DND-41 (cell line): ENCODE data around the gene CTLA4.

Experiments used
- ATAC-seq: fragments of 200-7000 bp; cut with Tn5 transposase; 3 replicates; pipeline ENCODE4 v1.9.1; 2021; ENCODE audit warnings: low read depth; ENCODE audit not compliant: insufficient read depth
- DNase-seq: peaks from one replicate; pipeline ENCODE4 v3.0.0-alpha.2; 2020
- H2AFZ ChIP-seq: 2 replicates; pipeline ENCODE4 v1.6.0; 2012; ENCODE audit warnings: low read depth, low read length
- H3K27ac ChIP-seq: 2 replicates; pipeline ENCODE4 v1.5.1; 2012; ENCODE audit warnings: low read length, inconsistent platforms
- H3K27me3 ChIP-seq: fragments of 200-600 bp; sonication (generic); 2 replicates; pipeline ENCODE4 v1.6.0; 2012; ENCODE audit warnings: low read length, mild to moderate bottlenecking, inconsistent platforms; ENCODE audit not compliant: insufficient read depth, poor library complexity
- H3K36me3 ChIP-seq: 2 replicates; pipeline ENCODE4 v1.5.1; 2012; ENCODE audit warnings: low read length, inconsistent platforms; ENCODE audit not compliant: insufficient read depth
- H3K4me1 ChIP-seq: 2 replicates; pipeline ENCODE4 v1.5.1; 2012; ENCODE audit warnings: mild to moderate bottlenecking, low read length; ENCODE audit not compliant: insufficient read depth
- H3K4me2 ChIP-seq: 2 replicates; pipeline ENCODE4 v1.6.0; 2012; ENCODE audit warnings: mild to moderate bottlenecking, moderate library complexity, low read length, inconsistent platforms; ENCODE audit not compliant: insufficient read depth
- H3K4me3 ChIP-seq, 2 experiments: fragments of 200-600 bp in 1 of 2; shearing (Covaris generic) in 1 of 2; 2 replicates each; pipeline ENCODE4 v1.5.1; 2012 to 2016; ENCODE audit warnings: inconsistent platforms in 2 of 2, low read length in 2 of 2, mild to moderate bottlenecking in 2 of 2, low read depth in 1 of 2, moderate library complexity in 1 of 2
- H3K79me2 ChIP-seq: 2 replicates; pipeline ENCODE4 v1.6.0; 2012; ENCODE audit warnings: low read length, inconsistent platforms; ENCODE audit not compliant: insufficient read depth
- H3K9ac ChIP-seq: 2 replicates; pipeline ENCODE4 v1.6.0; 2012; ENCODE audit warnings: low read depth, mild to moderate bottlenecking, inconsistent platforms, low read length, moderate library complexity
- H3K9me3 ChIP-seq: 2 replicates; pipeline ENCODE4 v1.5.1; 2012; ENCODE audit warnings: low read length, moderate library complexity, mild to moderate bottlenecking, inconsistent platforms; ENCODE audit not compliant: insufficient read depth, severe bottlenecking
- H4K20me1 ChIP-seq: 2 replicates; pipeline ENCODE4 v1.6.0; 2012; ENCODE audit warnings: low read length; ENCODE audit not compliant: insufficient read depth
- CTCF ChIP-seq: IDR thresholded peaks from 2 replicates; pipeline ENCODE4 v1.5.1; 2012; ENCODE audit warnings: borderline replicate concordance, low read length, moderate library complexity, mild to moderate bottlenecking; ENCODE audit not compliant: poor library complexity, severe bottlenecking; ENCODE audit errors: extremely low read depth
- EZH2 ChIP-seq: IDR thresholded peaks from 3 replicates; pipeline ENCODE4 v1.6.1; 2012; ENCODE audit warnings: borderline replicate concordance, low read depth, mild to moderate bottlenecking, moderate library complexity, low read length, inconsistent platforms; ENCODE audit not compliant: severe bottlenecking

Gene CTLA4

DNA sequence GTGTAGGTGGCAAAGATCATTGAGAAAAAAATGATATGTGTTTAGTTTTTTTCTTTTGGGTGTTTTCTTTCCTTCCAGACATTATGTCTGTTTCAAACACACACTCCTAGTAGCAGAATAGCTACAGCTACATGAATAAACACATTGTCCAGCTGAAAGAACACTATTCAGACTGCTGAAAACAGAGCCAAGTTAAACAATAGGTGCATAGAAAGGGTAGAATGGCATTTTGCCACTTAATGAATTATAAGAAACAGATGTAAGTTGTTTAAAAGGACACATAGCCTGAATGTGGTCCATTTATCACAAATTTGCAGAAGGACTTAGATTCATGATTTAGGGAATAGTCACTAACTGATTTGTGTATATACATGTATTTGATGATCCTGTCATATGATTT is 20.1 kb downstream of the CTLA4 start:
- Histone ChIP-seq H3K9ac (no peak overlapping the region), H4K20me1 (no peaks in the 10 kb centered on the region), H3K4me1 (no peaks in the 10 kb centered on the region), H3K36me3 (no peaks in the 10 kb centered on the region), H3K79me2 (no peaks in the 10 kb centered on the region), H3K27me3 (no peaks in the 10 kb centered on the region), H3K4me2 (no peak overlapping the region), H2AFZ (no peak overlapping the region), H3K9me3 (no peaks in the 10 kb centered on the region), H3K27ac (no peak overlapping the region), H3K4me3 (no peak overlapping the region)
- ATAC-seq (no peak), DNase-seq (no peak)
- TF ChIP-seq CTCF (no peak), EZH2 (no peak)

GRCh38 chr2:203889542-203889941 is 22.0 kb downstream of the CTLA4 start:
- no peak for TF ChIP-seq CTCF
- TF ChIP-seq EZH2 = no peak
- ATAC-seq = no peak
- no peaks in the 10 kb centered on the region for H3K36me3 ChIP-seq

GRCh38 chr2:203889944-203890343 is 22.4 kb downstream of the CTLA4 start:
- Histone ChIP-seq H3K36me3 (no peaks in the 10 kb centered on the region), H3K27ac (no peak overlapping the region), H3K27me3 (no peaks in the 10 kb centered on the region), H3K9ac (no peak overlapping the region), H3K79me2 (no peaks in the 10 kb centered on the region), H4K20me1 (no peaks in the 10 kb centered on the region), H3K9me3 (no peaks in the 10 kb centered on the region), H3K4me2 (no peak overlapping the region), H3K4me1 (no peaks in the 10 kb centered on the region), H2AFZ (no peak overlapping the region), H3K4me3 (no peak overlapping the region)
- DNase-seq (no peak), ATAC-seq (no peak)
- no peak for TF ChIP-seq EZH2
- TF ChIP-seq CTCF = no peak

More at GRCh38 chr2:203889542-203889941, 22.0 kb downstream of the CTLA4 start:
- no peaks in the 10 kb centered on the region for H3K27me3 ChIP-seq
- H3K79me2 ChIP-seq = no peaks in the 10 kb centered on the region
- H4K20me1 ChIP-seq = no peaks in the 10 kb centered on the region
- no peak overlapping the region for H3K4me2 ChIP-seq
- no peak overlapping the region for H3K27ac ChIP-seq
- H3K4me1 ChIP-seq = no peaks in the 10 kb centered on the region
- H2AFZ ChIP-seq = no peak overlapping the region
- no peaks in the 10 kb centered on the region for H3K9me3 ChIP-seq
- H3K4me3 ChIP-seq = no peak overlapping the region
- no peak overlapping the region for H3K9ac ChIP-seq
- no peak for DNase-seq

GRCh38 chr2:203890733-203891132 is 23.2 kb downstream of the CTLA4 start:
- Histone ChIP-seq H3K36me3 (no peaks in the 10 kb centered on the region), H3K27ac (no peak overlapping the region), H3K4me1 (no peaks in the 10 kb centered on the region), H3K9ac (no peak overlapping the region), H2AFZ (no peak overlapping the region), H3K27me3 (no peaks in the 10 kb centered on the region), H3K4me2 (no peak overlapping the region), H4K20me1 (no peaks in the 10 kb centered on the region), H3K9me3 (no peaks in the 10 kb centered on the region), H3K79me2 (no peaks in the 10 kb centered on the region), H3K4me3 (no peak overlapping the region)
- no peak for DNase-seq
- no peak for ATAC-seq
- TF ChIP-seq EZH2 (no peak), CTCF (no peak)
